ENCODE measurements around the gene BPIFB4. TPM values are rescaled to one million over a fixed set of nuclear protein-coding genes. Genes with fewer than 3 reads are reported as not detected.

Gene BPIFB4
- total RNA-seq (2022) (not detected in 2 replicates), Bru-seq, nascent RNA (not detected), BruChase-seq, experiment 1, labeled RNA remaining after a 6-hour chase (not detected), BruChase-seq, experiment 2, labeled RNA remaining after a 2-hour chase (not detected)
- long read RNA-seq, result 0 reads

DNA sequence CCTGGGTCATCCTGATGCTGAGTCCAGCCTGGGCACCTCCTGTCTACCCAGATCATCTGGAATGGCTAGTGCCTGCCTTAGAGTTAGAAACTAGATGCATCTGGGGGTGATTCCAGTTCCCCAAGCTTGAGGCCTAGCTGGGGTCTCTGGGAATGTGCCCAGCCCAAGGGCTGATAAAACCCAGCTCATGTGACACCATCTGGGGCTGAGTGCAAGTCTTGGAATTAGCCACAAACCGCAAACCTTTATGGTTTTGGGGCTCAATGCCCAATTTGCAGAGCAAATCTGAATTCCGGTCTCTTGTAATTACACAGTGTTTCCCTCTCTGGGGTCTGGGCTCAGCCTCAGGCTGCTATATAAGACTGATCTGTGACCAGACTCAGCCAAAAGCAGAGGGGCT is at the start of gene BPIFB4:
Gene BPIFB4 (plus strand): TSS at position 385 of the 400 bp plus-strand sequence. CDS start 1,884 bp downstream, outside the sequence.
- Mint-ChIP-seq H3K36me3 (ENCODE audit: insufficient read depth, unreplicated experiment) (no peaks in the 10 kb centered on the region), H3K9me3 (ENCODE audit: low read depth, unreplicated experiment) (peaks cover 5% of the 10 kb centered on the region), H3K4me3 (ENCODE audit: low read depth, unreplicated experiment) (no peak within 1 kb of the TSS), H3K4me1 (ENCODE audit: low read depth, unreplicated experiment) (no peaks in the 10 kb centered on the region), H3K27me3 (ENCODE audit: unreplicated experiment) (peaks cover 70% of the 10 kb centered on the region), H3K27ac (ENCODE audit: unreplicated experiment) (no peak within 1 kb of the TSS)
- CTCF ChIA-PET, result no interaction called here
- BruUV-seq (replicated peaks), result no TSS peak
- intact Hi-C loops (cut with micrococcal nuclease; ENCODE audit: unreplicated experiment), result no loop called here
- no peak for DNase-seq
- TF ChIP-seq, protein P1, sequence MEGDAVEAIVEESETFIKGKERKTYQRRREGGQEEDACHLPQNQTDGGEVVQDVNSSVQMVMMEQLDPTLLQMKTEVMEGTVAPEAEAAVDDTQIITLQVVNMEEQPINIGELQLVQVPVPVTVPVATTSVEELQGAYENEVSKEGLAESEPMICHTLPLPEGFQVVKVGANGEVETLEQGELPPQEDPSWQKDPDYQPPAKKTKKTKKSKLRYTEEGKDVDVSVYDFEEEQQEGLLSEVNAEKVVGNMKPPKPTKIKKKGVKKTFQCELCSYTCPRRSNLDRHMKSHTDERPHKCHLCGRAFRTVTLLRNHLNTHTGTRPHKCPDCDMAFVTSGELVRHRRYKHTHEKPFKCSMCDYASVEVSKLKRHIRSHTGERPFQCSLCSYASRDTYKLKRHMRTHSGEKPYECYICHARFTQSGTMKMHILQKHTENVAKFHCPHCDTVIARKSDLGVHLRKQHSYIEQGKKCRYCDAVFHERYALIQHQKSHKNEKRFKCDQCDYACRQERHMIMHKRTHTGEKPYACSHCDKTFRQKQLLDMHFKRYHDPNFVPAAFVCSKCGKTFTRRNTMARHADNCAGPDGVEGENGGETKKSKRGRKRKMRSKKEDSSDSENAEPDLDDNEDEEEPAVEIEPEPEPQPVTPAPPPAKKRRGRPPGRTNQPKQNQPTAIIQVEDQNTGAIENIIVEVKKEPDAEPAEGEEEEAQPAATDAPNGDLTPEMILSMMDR (IDR thresholded peaks at IDR 0.05; ENCODE audit: unreplicated experiment), result no peak

GRCh38 chr20:33030076-33030475 is 49.4 kb upstream of the BPIFB4 start:
- Mint-ChIP-seq H3K4me3 (ENCODE audit: low read depth, unreplicated experiment) (no peak overlapping the region), H3K4me1 (ENCODE audit: low read depth, unreplicated experiment) (no peaks in the 10 kb centered on the region), H3K9me3 (ENCODE audit: low read depth, unreplicated experiment) (no peaks in the 10 kb centered on the region), H3K27ac (ENCODE audit: unreplicated experiment) (no peak overlapping the region), H3K27me3 (ENCODE audit: unreplicated experiment) (no peaks in the 10 kb centered on the region), H3K36me3 (ENCODE audit: insufficient read depth, unreplicated experiment) (no peaks in the 10 kb centered on the region)
- CTCF ChIA-PET, result interaction anchor here (0.6 kb wide), 2 partner anchors 516 to 1445 kb away, joined by 3 to 4 read pairs; no protein-coding TSS in a partner anchor
- no TSS peak for BruUV-seq (replicated peaks)
- intact Hi-C loops (cut with micrococcal nuclease; ENCODE audit: unreplicated experiment), result no loop called here
- DNase-seq, result no peak
- TF ChIP-seq, protein P1 (IDR thresholded peaks at IDR 0.05; ENCODE audit: unreplicated experiment), result no peak

DNA sequence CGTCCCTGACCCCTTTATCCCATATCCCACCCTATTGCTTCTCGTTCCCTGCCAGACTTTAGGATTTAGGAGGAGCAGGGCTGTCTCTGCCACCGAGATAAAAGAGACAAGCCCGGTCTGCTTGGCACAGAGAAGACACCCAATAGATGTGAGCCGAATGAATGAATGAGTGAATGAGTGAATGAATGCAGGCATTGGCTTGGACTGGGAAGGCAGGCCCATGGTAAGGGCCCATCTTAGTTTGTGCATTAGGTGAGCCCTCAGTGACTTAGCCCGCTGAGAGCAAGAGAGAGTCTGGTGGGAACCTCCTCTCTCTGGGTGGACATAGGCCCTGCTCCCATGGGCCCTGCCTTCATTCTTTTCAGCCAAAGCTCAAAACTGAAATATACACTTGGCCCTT is 48.9 kb upstream of the BPIFB4 start:
- CTCF ChIA-PET, result interaction anchor here (0.6 kb wide), 1 partner anchor 1446 kb away, joined by 3 read pairs; no protein-coding TSS in a partner anchor
- H3K27me3 Mint-ChIP-seq (ENCODE audit: unreplicated experiment), result no peaks in the 10 kb centered on the region

GRCh38 chr20:33031531-33031930 is 47.9 kb upstream of the BPIFB4 start, which contains the start of gene BPIFB6:
Gene BPIFB6 (plus strand): TSS chr20:33031648. CDS start chr20:33031648, 0 bp downstream.
- CTCF ChIA-PET, result no interaction called here
- Mint-ChIP-seq H3K27ac (ENCODE audit: unreplicated experiment) (no peak within 1 kb of the TSS), H3K27me3 (ENCODE audit: unreplicated experiment) (no peaks in the 10 kb centered on the region), H3K36me3 (ENCODE audit: insufficient read depth, unreplicated experiment) (no peaks in the 10 kb centered on the region), H3K9me3 (ENCODE audit: low read depth, unreplicated experiment) (no peaks in the 10 kb centered on the region), H3K4me1 (ENCODE audit: low read depth, unreplicated experiment) (no peaks in the 10 kb centered on the region), H3K4me3 (ENCODE audit: low read depth, unreplicated experiment) (no peak within 1 kb of the TSS)
- no TSS peak for BruUV-seq (replicated peaks)
- TF ChIP-seq, protein P1 (IDR thresholded peaks at IDR 0.05; ENCODE audit: unreplicated experiment), result no peak
- DNase-seq, result no peak
- intact Hi-C loops (cut with micrococcal nuclease; ENCODE audit: unreplicated experiment), result no loop called here

More for the DNA sequence above, 48.9 kb upstream of the BPIFB4 start:
- H3K4me1 Mint-ChIP-seq (ENCODE audit: low read depth, unreplicated experiment), result no peaks in the 10 kb centered on the region
- H3K27ac Mint-ChIP-seq (ENCODE audit: unreplicated experiment), result no peak overlapping the region
- no peaks in the 10 kb centered on the region for H3K36me3 Mint-ChIP-seq (ENCODE audit: insufficient read depth, unreplicated experiment)
- BruUV-seq (replicated peaks), result no TSS peak
- DNase-seq, result no peak
- intact Hi-C loops (cut with micrococcal nuclease; ENCODE audit: unreplicated experiment), result no loop called here
- H3K9me3 Mint-ChIP-seq (ENCODE audit: low read depth, unreplicated experiment), result no peaks in the 10 kb centered on the region
- TF ChIP-seq, protein P1 (IDR thresholded peaks at IDR 0.05; ENCODE audit: unreplicated experiment), result no peak
- H3K4me3 Mint-ChIP-seq (ENCODE audit: low read depth, unreplicated experiment), result no peak overlapping the region

Data from Calu3 (cell line).